Tibial artery (tissue), 4 donors: ENCODE measurements around the gene CD164L2.

ENCODE experiments used
- DNase-seq, 2 donors: peaks; one replicate each; pipeline ENCODE4 v3.0.0-alpha.2; 2019
- H3K27ac ChIP-seq, 2 donors: fragments of 200-600 bp; sonication (generic) in 1 of 2; 1 replicate in 1 of 2; 2 replicates in 1 of 2; pipeline ENCODE4 v1.5.1; 2018 to 2019; ENCODE audit warnings: mild to moderate bottlenecking in 1 of 2
- H3K27me3 ChIP-seq, 2 donors: fragments of 200-600 bp; sonication (generic) in 1 of 2; one replicate each; pipeline versions ENCODE4 v1.5.1 to v1.6.0; 2016 to 2019
- H3K36me3 ChIP-seq, 3 donors: fragments of 200-600 bp; sonication (generic) in 2 of 3; one replicate each; pipeline ENCODE4 v1.5.1; 2016 to 2019; ENCODE audit warnings: mild to moderate bottlenecking in 2 of 3
- H3K4me1 ChIP-seq, 4 donors: fragments of 200-600 bp; sonication (generic) in 2 of 4; 1 replicate in 3 of 4; 2 replicates in 1 of 4; pipeline ENCODE4 v1.5.1; 2016 to 2019
- H3K4me3 ChIP-seq, 2 donors: fragments of 200-600 bp; sonication (generic) in 1 of 2; 1 replicate in 1 of 2; 2 replicates in 1 of 2; pipeline ENCODE4 v1.5.1; 2018 to 2019; ENCODE audit warnings: mild to moderate bottlenecking in 2 of 2
- H3K9me3 ChIP-seq, 3 donors: fragments of 200-600 bp; sonication (generic) in 1 of 3; one replicate each; pipeline ENCODE4 v1.5.1; 2016 to 2019
- intact Hi-C: fragments of 100-400 bp; cut with DNase I; formaldehyde crosslinking; loops from one replicate; pipeline ENCODE4 v1.15.0; 2023; ENCODE audit warnings: low total_unique reads
- TF ChIP-seq, protein P1 (sequence below), 2 experiments: fragments of 200-600 bp in 1 of 2; fragments of 450-650 bp in 1 of 2; IDR thresholded peaks; one replicate each; pipeline ENCODE4 v1.5.1; 2017 to 2019; ENCODE audit warnings: antibody characterized with exemption in 2 of 2, mild to moderate bottlenecking in 1 of 2, moderate library complexity in 1 of 2

Gene CD164L2

DNA sequence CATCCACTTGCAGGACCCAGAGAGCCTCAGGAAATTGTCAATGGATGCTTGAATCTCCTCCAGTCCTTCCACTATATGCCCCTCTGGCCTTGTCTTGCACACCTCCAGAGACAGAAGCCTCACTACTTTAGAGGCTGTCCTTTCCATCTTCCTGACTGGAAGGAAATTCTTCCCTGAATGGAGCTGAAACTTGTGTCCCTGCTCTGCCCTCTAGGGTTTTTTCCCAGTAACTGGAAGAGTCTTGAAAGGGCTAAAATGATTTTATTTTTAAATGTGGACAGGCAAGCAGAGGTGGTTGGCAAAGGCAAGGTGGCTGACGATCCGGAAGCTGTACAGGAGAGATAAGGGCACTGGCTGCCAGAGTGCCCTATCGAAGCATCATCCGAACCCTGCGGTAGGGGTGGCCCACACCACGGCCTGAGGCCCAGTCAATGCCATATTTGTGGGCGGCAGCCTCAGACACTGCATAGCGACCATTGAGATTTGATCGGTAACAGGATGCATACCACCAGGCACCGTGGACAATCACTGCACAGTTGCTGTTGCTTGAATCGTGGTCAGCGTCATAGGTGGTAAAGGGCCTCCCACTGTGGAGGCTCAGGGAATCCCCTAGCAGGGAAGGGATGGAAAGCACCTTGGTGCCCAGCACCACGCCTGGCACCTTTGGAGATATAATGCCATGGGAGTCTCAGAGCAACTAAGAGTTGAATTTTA is 14.1 kb downstream of the CD164L2 start:
- TF ChIP-seq, protein P1, sequence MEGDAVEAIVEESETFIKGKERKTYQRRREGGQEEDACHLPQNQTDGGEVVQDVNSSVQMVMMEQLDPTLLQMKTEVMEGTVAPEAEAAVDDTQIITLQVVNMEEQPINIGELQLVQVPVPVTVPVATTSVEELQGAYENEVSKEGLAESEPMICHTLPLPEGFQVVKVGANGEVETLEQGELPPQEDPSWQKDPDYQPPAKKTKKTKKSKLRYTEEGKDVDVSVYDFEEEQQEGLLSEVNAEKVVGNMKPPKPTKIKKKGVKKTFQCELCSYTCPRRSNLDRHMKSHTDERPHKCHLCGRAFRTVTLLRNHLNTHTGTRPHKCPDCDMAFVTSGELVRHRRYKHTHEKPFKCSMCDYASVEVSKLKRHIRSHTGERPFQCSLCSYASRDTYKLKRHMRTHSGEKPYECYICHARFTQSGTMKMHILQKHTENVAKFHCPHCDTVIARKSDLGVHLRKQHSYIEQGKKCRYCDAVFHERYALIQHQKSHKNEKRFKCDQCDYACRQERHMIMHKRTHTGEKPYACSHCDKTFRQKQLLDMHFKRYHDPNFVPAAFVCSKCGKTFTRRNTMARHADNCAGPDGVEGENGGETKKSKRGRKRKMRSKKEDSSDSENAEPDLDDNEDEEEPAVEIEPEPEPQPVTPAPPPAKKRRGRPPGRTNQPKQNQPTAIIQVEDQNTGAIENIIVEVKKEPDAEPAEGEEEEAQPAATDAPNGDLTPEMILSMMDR (IDR thresholded peaks at IDR 0.05): no peak
- Histone ChIP-seq H3K36me3 (peaks cover 0 to 9% (median 7%) of the 10 kb centered on the region in 3 donors), H3K27ac (peak overlapping the region; percentile 35 to 95), H3K4me3 (no peak overlapping the region), H3K27me3 (no peaks in the 10 kb centered on the region), H3K9me3 (no peaks in the 10 kb centered on the region), H3K4me1 (peaks cover 0 to 43% (median 24%) of the 10 kb centered on the region in 4 donors)
- DNase-seq: no peak
- intact Hi-C loops: no loop called here

DNA sequence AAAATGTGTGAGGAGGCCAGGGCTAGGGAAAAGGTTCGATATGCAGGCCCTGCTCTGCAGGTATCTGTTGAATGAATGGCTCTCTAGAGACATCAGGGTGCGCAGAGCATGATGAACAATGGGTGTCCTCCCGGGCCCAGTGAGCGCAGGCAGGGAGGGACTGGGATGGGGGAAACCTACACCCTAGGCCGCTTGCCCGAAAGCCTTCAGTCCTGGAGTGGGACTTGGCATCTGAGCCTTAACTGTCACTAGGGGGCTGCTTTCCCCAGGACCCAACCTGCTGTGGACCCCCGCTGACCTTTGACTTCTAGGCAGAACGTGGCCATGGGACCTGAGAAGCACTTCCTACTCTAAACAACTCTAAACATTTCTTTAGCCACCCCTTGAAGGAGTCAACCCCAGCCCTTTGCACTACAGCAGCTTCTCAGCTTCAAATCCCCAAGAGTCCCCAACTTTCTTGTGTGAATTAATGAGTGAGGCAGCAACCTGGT is 15.9 kb downstream of the CD164L2 start:
- H3K27me3 ChIP-seq: no peaks in the 10 kb centered on the region
- H3K4me1 ChIP-seq: peaks cover 0 to 46% (median 29%) of the 10 kb centered on the region in 4 donors
- intact Hi-C loops: no loop called here
- DNase-seq: no peak
- peak overlapping the region; percentile 95 to 99 for H3K27ac ChIP-seq
- H3K9me3 ChIP-seq: no peaks in the 10 kb centered on the region
- peak overlapping the region; percentile 71 to 91 for H3K4me3 ChIP-seq
- TF ChIP-seq, protein P1 (IDR thresholded peaks at IDR 0.05): no peak
- H3K36me3 ChIP-seq: peaks cover 18 to 28% (median 25%) of the 10 kb centered on the region in 3 donors

DNA sequence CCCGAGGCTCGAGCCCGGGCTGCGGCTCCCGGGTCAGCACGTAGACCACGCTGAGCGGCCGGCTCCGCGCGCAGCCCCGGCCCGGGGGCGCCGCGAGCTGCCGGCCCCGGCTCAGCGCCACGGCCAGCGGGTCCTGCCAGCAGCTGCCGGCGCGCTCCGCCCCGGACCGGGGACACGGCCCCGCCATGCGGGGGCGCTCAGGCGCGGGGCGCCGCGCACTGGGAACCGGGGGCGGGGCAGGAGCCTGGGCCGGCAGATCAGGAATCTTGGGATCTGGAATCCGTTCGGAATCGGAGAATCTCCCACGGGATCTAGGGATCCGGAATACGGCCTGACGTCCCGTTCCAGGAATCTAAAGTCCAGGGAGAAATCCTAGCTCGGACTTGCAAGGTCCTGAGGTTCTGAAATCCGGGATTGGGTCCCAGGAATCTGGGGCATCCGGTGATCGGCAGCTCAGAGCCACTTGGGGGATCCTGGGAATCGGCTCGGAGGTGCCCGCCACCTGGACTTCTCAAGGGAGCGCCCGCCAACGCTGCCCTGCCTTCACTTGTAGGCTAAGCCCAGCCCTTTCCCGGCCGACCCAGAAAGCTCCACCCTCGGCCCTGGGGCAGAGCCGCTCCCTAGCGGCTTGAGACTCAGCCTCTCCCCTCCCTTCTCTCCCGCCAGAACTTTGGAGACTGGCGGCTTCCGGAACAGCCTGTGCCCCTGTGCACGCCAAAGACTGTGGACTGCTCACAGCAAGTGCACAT is 16.5 kb downstream of the CD164L2 start, which contains the start of gene MAP3K6:
Gene MAP3K6, minus strand, starts transcription at position 551 of the 749 bp plus-strand sequence. Its CDS starts 364 bp downstream, at position 187.
- Histone ChIP-seq H3K9me3 (no peaks in the 10 kb centered on the region), H3K27me3 (no peaks in the 10 kb centered on the region), H3K27ac (peak within 1 kb of the TSS; percentile 95 to 99), H3K36me3 (peaks cover 24 to 34% (median 31%) of the 10 kb centered on the region in 3 donors), H3K4me1 (peaks cover 0 to 46% (median 29%) of the 10 kb centered on the region in 4 donors), H3K4me3 (peak within 1 kb of the TSS; percentile 71 to 91)
- TF ChIP-seq, protein P1 (IDR thresholded peaks at IDR 0.05): peak; percentile 18 to 24
- DNase-seq: peak; percentile 95 to 98
- intact Hi-C loops: no loop called here

DNA sequence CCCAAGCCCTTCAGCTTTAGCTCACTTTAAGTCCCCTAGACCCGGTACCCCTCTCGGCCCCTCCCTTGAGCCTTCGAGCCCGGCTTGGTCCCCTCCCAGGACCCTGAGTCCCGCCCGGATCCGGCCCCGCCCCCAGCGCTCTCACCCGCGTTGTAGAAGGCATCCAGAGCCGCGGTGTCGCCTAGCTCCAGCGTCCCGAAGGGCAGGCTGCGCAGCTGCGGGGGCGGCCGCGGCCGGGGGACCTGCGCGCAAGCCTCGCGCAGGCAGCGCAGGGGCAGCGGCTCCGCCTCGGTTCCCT is 17.1 kb downstream of the CD164L2 start:
- intact Hi-C loops: no loop called here
- TF ChIP-seq, protein P1 (IDR thresholded peaks at IDR 0.05): no peak
- peak overlapping the region; percentile 71 to 91 for H3K4me3 ChIP-seq
- H3K27me3 ChIP-seq: no peaks in the 10 kb centered on the region
- H3K36me3 ChIP-seq: peaks cover 29 to 39% (median 37%) of the 10 kb centered on the region in 3 donors
- peaks cover 0 to 46% (median 29%) of the 10 kb centered on the region in 4 donors for H3K4me1 ChIP-seq
- H3K9me3 ChIP-seq: no peaks in the 10 kb centered on the region
- peak; percentile 93 to 94 for DNase-seq
- H3K27ac ChIP-seq: peak overlapping the region; percentile 95 to 99

DNA sequence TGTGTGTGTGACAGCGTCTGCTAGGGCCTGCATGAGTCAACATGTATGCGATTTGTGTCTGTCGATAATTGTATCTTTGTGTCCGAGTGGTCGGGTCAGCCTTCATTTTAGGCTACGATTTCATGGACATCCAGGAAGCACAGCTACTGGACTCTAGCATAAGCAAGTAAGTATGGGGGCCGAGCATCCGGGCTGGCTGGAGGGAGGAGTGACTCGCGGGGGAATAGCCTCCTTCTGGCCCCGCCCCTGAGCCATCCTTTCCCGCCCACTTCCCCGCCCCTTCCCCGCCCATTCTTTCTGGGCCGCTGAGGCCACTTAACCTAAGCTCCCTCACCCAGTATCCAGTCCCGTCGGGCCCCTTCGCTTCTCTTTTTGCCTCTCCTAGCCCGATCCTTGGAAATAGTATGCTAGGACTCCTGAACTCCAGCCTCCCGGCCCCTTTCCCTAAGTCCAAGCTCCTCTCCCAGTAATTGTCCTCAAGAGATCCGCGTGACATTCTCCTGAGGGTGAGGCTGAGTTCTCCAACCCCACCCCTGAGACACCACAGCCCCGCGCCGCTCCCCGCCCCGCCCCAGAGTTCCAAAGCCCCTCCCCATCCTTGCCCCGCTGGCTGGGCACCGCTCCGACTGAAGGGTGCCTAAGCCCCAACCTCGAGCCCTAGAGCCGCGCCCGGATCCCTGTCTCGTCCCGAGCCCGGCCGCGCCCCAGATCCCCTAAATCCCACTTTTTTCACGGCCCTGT is 17.6 kb downstream of the CD164L2 start:
- peak; percentile 93 to 96 for DNase-seq
- Histone ChIP-seq H3K4me1 (peaks cover 0 to 46% (median 29%) of the 10 kb centered on the region in 4 donors), H3K9me3 (no peaks in the 10 kb centered on the region), H3K27ac (peak overlapping the region; percentile 95 to 99), H3K27me3 (no peaks in the 10 kb centered on the region), H3K4me3 (peak overlapping the region; percentile 71 to 91), H3K36me3 (peaks cover 35 to 44% (median 42%) of the 10 kb centered on the region in 3 donors)
- intact Hi-C loops: no loop called here
- TF ChIP-seq, protein P1 (IDR thresholded peaks at IDR 0.05): no peak
